HUES48 (cell line): Measurements from ENCODE around the gene LCE2D.
"Not testable (repeated sequence)": the region's sequence is repeated elsewhere in the genome, so short reads cannot be mapped to it uniquely, and the experiment has no call there.

Experiments used
- H3K27ac ChIP-seq: one replicate; pipeline ENCODE4 v1.7.0; 2013; ENCODE audit warnings: low read depth, low read length, inconsistent platforms
- H3K27me3 ChIP-seq: 2 replicates; pipeline ENCODE4 v1.6.1; 2013; ENCODE audit warnings: mild to moderate bottlenecking, low read length; ENCODE audit not compliant: control insufficient read depth, insufficient read depth
- H3K36me3 ChIP-seq: 2 replicates; pipeline ENCODE4 v1.6.1; 2013; ENCODE audit warnings: low read length; ENCODE audit not compliant: control insufficient read depth, insufficient read depth
- H3K4me1 ChIP-seq: 2 replicates; pipeline ENCODE4 v1.6.1; 2013; ENCODE audit warnings: mild to moderate bottlenecking, low read length; ENCODE audit not compliant: control insufficient read depth, insufficient read depth
- H3K4me3 ChIP-seq: 2 replicates; pipeline ENCODE4 v1.5.1; 2013; ENCODE audit warnings: mild to moderate bottlenecking, low read depth, low read length
- H3K9ac ChIP-seq: 2 replicates; pipeline ENCODE4 v1.6.1; 2013; ENCODE audit warnings: mild to moderate bottlenecking, low read depth, low read length, moderate library complexity
- H3K9me3 ChIP-seq: 2 replicates; pipeline ENCODE4 v1.6.1; 2013; ENCODE audit warnings: low read length; ENCODE audit not compliant: control insufficient read depth, insufficient read depth

The LCE2D gene

GRCh38 chr1:152654110-152654509 is 9.1 kb upstream of the LCE2D start:
- Histone ChIP-seq H3K4me3 (no peak overlapping the region), H3K36me3 (no peaks in the 10 kb centered on the region)

GRCh38 chr1:152656459-152656858 is 6.7 kb upstream of the LCE2D start:
- H3K9ac ChIP-seq, result no peak overlapping the region
- H3K9me3 ChIP-seq, result peaks cover 92% of the 10 kb centered on the region
- H3K4me1 ChIP-seq, result no peaks in the 10 kb centered on the region
- no peaks in the 10 kb centered on the region for H3K27me3 ChIP-seq
- no peaks in the 10 kb centered on the region for H3K36me3 ChIP-seq
- no peak overlapping the region for H3K27ac ChIP-seq
- no peak overlapping the region for H3K4me3 ChIP-seq

More at GRCh38 chr1:152654110-152654509, 9.1 kb upstream of the LCE2D start:
- no peaks in the 10 kb centered on the region for H3K4me1 ChIP-seq
- H3K27ac ChIP-seq, result no peak overlapping the region
- peaks cover 91% of the 10 kb centered on the region for H3K9me3 ChIP-seq
- no peak overlapping the region for H3K9ac ChIP-seq
- no peaks in the 10 kb centered on the region for H3K27me3 ChIP-seq

GRCh38 chr1:152657677-152658076 is 5.5 kb upstream of the LCE2D start:
- no peaks in the 10 kb centered on the region for H3K27me3 ChIP-seq
- H3K4me1 ChIP-seq, result no peaks in the 10 kb centered on the region
- H3K36me3 ChIP-seq, result no peaks in the 10 kb centered on the region
- no peak overlapping the region for H3K4me3 ChIP-seq
- peaks cover 94% of the 10 kb centered on the region for H3K9me3 ChIP-seq
- no peak overlapping the region for H3K27ac ChIP-seq
- no peak overlapping the region for H3K9ac ChIP-seq

- H3K9me3 ChIP-seq, result peaks cover 95% of the 10 kb centered on the region
- H3K4me1 ChIP-seq, result no peaks in the 10 kb centered on the region
- H3K36me3 ChIP-seq, result no peaks in the 10 kb centered on the region
- no peak overlapping the region for H3K9ac ChIP-seq
- no peak overlapping the region for H3K4me3 ChIP-seq
- no peak overlapping the region for H3K27ac ChIP-seq
- H3K27me3 ChIP-seq, result no peaks in the 10 kb centered on the region
Measured at GRCh38 chr1:152658649-152659048, 4.5 kb upstream of the LCE2D start.

- not testable (repeated sequence) for H3K36me3 ChIP-seq, H3K27me3 ChIP-seq
- H3K9me3 ChIP-seq, result peaks cover 92% of the 10 kb centered on the region
Measured at GRCh38 chr1:152666171-152666570, 3.0 kb downstream of the LCE2D start.

GRCh38 chr1:152667648-152668047 is 4.5 kb downstream of the LCE2D start:
- Histone ChIP-seq H3K27ac (no peak overlapping the region), H3K9me3 (peaks cover 89% of the 10 kb centered on the region), H3K9ac (no peak overlapping the region), H3K36me3 (no peaks in the 10 kb centered on the region), H3K27me3 (no peaks in the 10 kb centered on the region), H3K4me1 (no peaks in the 10 kb centered on the region), H3K4me3 (no peak overlapping the region)

More at GRCh38 chr1:152666171-152666570, 3.0 kb downstream of the LCE2D start:
- not testable (repeated sequence) for H3K4me3 ChIP-seq, H3K27ac ChIP-seq, H3K9ac ChIP-seq, H3K4me1 ChIP-seq

- H3K27me3 ChIP-seq, result no peaks in the 10 kb centered on the region
- H3K9me3 ChIP-seq, result peaks cover 83% of the 10 kb centered on the region
- H3K9ac ChIP-seq, result no peak overlapping the region
- H3K4me1 ChIP-seq, result no peaks in the 10 kb centered on the region
- H3K27ac ChIP-seq, result no peak overlapping the region
- H3K36me3 ChIP-seq, result no peaks in the 10 kb centered on the region
- H3K4me3 ChIP-seq, result no peak overlapping the region
Measured at GRCh38 chr1:152673016-152673415, 9.8 kb downstream of the LCE2D start.

- H3K36me3 ChIP-seq, H3K27me3 ChIP-seq, H3K27ac ChIP-seq, H3K4me3 ChIP-seq, H3K9ac ChIP-seq, H3K4me1 ChIP-seq: not testable (repeated sequence)
- H3K9me3 ChIP-seq, result peaks cover 86% of the 10 kb centered on the region
Measured at GRCh38 chr1:152674983-152675382, 11.8 kb downstream of the LCE2D start, which contains the start of gene LCE2C. Gene LCE2C, plus strand, starts transcription at chr1:152675279. Its CDS starts 737 bp downstream, at chr1:152676016.

- no peak overlapping the region for H3K9ac ChIP-seq
- H3K9me3 ChIP-seq, result peaks cover 81% of the 10 kb centered on the region
- H3K36me3 ChIP-seq, result no peaks in the 10 kb centered on the region
- H3K27ac ChIP-seq, result no peak overlapping the region
- no peak overlapping the region for H3K4me3 ChIP-seq
- no peaks in the 10 kb centered on the region for H3K27me3 ChIP-seq
- no peaks in the 10 kb centered on the region for H3K4me1 ChIP-seq
Measured at GRCh38 chr1:152679459-152679858, 16.3 kb downstream of the LCE2D start.

GRCh38 chr1:152681616-152682015 is 18.4 kb downstream of the LCE2D start:
- Histone ChIP-seq H3K9me3 (peaks cover 82% of the 10 kb centered on the region), H3K4me3 (no peak overlapping the region), H3K27me3 (no peaks in the 10 kb centered on the region), H3K9ac (no peak overlapping the region), H3K27ac (no peak overlapping the region), H3K36me3 (no peaks in the 10 kb centered on the region), H3K4me1 (no peaks in the 10 kb centered on the region)

GRCh38 chr1:152683846-152684245 is 20.7 kb downstream of the LCE2D start:
- H3K36me3 ChIP-seq, result no peaks in the 10 kb centered on the region

GRCh38 chr1:152685823-152686222 is 22.6 kb downstream of the LCE2D start, which contains the start of gene LCE2B:
Gene LCE2B, plus strand, starts transcription at chr1:152686123. Its CDS starts 721 bp downstream, at chr1:152686844.
- not testable (repeated sequence) for H3K36me3 ChIP-seq, H3K27me3 ChIP-seq, H3K4me3 ChIP-seq, H3K27ac ChIP-seq, H3K4me1 ChIP-seq, H3K9ac ChIP-seq
- H3K9me3 ChIP-seq, result peaks cover 69% of the 10 kb centered on the region

More at GRCh38 chr1:152683846-152684245, 20.7 kb downstream of the LCE2D start:
- H3K9ac ChIP-seq, result no peak overlapping the region
- H3K9me3 ChIP-seq, result peaks cover 79% of the 10 kb centered on the region
- H3K4me1 ChIP-seq, result no peaks in the 10 kb centered on the region
- H3K4me3 ChIP-seq, result no peak overlapping the region
- no peak overlapping the region for H3K27ac ChIP-seq
- no peaks in the 10 kb centered on the region for H3K27me3 ChIP-seq
